HL-60 (cell line): ENCODE measurements around the gene GANC.
A peak's percentile ranks its signal among the peaks of the same experiment; 100 is the strongest.

Experiments used
- DNase-seq, 2 experiments: peaks; one replicate each; pipeline ENCODE4 v3.0.0-alpha.2; 2010 to 2020; ENCODE audit warnings: low read depth in 1 of 2, low spot score in 1 of 2
- H3K27ac ChIP-seq: fragments of 250-450 bp; sonication (Bioruptor Pico); replicated peaks from 2 replicates; pipeline ENCODE4 v1.5.1; 2020; ENCODE audit warnings: mild to moderate bottlenecking, moderate library complexity
- H3K27me3 ChIP-seq: fragments of 250-450 bp; sonication (Bioruptor Pico); 2 replicates; pipeline ENCODE4 v1.5.1; 2021; ENCODE audit warnings: mild to moderate bottlenecking, moderate library complexity; ENCODE audit not compliant: insufficient read depth, poor library complexity, severe bottlenecking
- H3K4me3 ChIP-seq: replicated peaks from 2 replicates; pipeline ENCODE4 v1.5.1; 2011; ENCODE audit warnings: mild to moderate bottlenecking, control low read depth, low read length; ENCODE audit not compliant: insufficient read depth
- GABPA ChIP-seq: IDR thresholded peaks from 2 replicates; pipeline ENCODE4 v1.6.1; 2012; ENCODE audit warnings: low read depth
- POLR2AphosphoS5 ChIP-seq: IDR thresholded peaks from 2 replicates; pipeline ENCODE4 v1.6.1; 2012; ENCODE audit warnings: low read depth
- REST ChIP-seq: IDR thresholded peaks from 2 replicates; pipeline ENCODE4 v1.6.1; 2012; ENCODE audit warnings: low read depth; ENCODE audit not compliant: insufficient replicate concordance
- SPI1 ChIP-seq: IDR thresholded peaks from 2 replicates; pipeline ENCODE4 v1.6.1; 2012; ENCODE audit warnings: low read depth, mild to moderate bottlenecking, borderline replicate concordance
- TF ChIP-seq, protein P1 (sequence below): IDR thresholded peaks from one replicate; pipeline ENCODE4 v1.5.1; 2011; ENCODE audit warnings: low read length, control low read depth, inconsistent platforms; ENCODE audit not compliant: insufficient read depth

The GANC gene

DNA sequence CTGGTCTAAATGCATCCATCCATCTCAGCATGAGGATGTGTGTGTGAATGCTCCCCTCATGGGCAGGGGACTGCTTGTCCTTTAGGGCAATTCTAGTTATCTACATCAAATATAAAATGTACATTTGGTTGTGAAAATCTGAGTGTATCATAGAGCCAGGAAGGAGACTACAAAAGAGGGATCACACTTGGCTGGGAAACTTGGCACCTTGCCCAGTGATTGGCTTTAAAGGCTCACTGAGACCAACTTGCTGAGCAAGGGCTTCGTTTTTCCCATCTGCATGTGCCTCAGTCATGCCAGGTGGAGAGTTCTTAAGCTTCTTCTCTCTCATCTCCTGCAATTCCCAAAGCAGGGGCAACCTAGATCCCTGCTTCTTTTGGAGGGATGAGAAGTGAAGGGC, 91.5 kb downstream of the GANC start:
- Histone ChIP-seq H3K27me3 (no peaks in the 10 kb centered on the region), H3K27ac (peak overlapping the region; percentile 66), H3K4me3 (no peak overlapping the region)
- TF ChIP-seq POLR2AphosphoS5 (no peak), SPI1 (no peak), REST (no peak), GABPA (no peak)
- TF ChIP-seq, protein P1, sequence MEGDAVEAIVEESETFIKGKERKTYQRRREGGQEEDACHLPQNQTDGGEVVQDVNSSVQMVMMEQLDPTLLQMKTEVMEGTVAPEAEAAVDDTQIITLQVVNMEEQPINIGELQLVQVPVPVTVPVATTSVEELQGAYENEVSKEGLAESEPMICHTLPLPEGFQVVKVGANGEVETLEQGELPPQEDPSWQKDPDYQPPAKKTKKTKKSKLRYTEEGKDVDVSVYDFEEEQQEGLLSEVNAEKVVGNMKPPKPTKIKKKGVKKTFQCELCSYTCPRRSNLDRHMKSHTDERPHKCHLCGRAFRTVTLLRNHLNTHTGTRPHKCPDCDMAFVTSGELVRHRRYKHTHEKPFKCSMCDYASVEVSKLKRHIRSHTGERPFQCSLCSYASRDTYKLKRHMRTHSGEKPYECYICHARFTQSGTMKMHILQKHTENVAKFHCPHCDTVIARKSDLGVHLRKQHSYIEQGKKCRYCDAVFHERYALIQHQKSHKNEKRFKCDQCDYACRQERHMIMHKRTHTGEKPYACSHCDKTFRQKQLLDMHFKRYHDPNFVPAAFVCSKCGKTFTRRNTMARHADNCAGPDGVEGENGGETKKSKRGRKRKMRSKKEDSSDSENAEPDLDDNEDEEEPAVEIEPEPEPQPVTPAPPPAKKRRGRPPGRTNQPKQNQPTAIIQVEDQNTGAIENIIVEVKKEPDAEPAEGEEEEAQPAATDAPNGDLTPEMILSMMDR = no peak
- DNase-seq = no peak

DNA sequence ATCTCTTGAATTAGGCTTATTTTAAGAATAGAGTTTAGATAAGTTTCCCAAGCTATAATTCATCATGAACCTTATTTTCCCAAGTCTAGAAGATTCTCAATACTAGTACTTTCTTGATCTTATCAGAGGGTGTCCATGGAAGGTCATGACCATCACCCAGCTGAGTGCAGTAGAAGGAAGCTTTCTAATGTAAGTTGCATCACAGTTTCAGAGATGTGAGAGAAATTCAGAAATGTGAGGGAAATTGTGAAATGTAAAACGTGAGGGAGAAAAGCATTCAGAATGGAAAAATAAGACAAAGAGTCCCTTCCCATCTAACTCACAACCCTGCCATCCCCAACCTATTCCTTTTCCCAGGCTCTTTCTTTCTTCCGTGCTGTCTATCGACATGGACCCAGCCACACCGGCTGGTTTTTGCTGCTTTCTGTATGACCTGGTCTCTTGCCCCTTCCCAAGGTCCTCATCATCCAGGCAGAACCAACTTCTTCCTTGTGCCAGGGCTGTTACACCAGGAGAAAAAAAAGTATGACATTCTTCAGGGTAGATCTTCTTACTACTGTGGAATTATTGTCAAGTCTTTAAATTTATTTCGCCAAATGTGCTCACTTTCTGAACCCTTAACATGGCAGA, 93.0 kb downstream of the GANC start:
- Histone ChIP-seq H3K27ac (peak overlapping the region; percentile 66), H3K4me3 (no peak overlapping the region), H3K27me3 (no peaks in the 10 kb centered on the region)
- TF ChIP-seq, protein P1 = no peak
- TF ChIP-seq GABPA (no peak), SPI1 (no peak), REST (no peak), POLR2AphosphoS5 (no peak)
- DNase-seq = peak; percentile 33 to 45

GRCh38 chr15:42367041-42367440, 94.0 kb downstream of the GANC start:
- TF ChIP-seq SPI1 (peak; percentile 46; the same call in 1 of the 2 replicates), POLR2AphosphoS5 (peak; percentile 63), GABPA (no peak), REST (no peak)
- TF ChIP-seq, protein P1 = no peak
- Histone ChIP-seq H3K27me3 (no peaks in the 10 kb centered on the region), H3K27ac (peak overlapping the region; percentile 66), H3K4me3 (no peak overlapping the region)
- peak; percentile 84 to 97 for DNase-seq
